Neural progenitor cell (in vitro differentiated cells): Measurements from ENCODE around the gene FAM221B.

Experiments used
- EZH2 ChIP-seq: fragments of 200-600 bp; sonication (generic); IDR thresholded peaks from 2 replicates; pipeline ENCODE4 v1.6.1; 2017; ENCODE audit warnings: antibody characterized with exemption, mild to moderate bottlenecking, moderate library complexity
- EZH2phosphoT487 ChIP-seq: fragments of 200-600 bp; sonication (generic); IDR thresholded peaks from 2 replicates; pipeline ENCODE4 v1.6.1; 2017; ENCODE audit warnings: antibody characterized with exemption
- TF ChIP-seq, protein P1 (sequence below): fragments of 200-600 bp; sonication (generic); IDR thresholded peaks from 2 replicates; pipeline ENCODE4 v1.5.1; 2017; ENCODE audit warnings: antibody characterized with exemption, mild to moderate bottlenecking

DNA sequence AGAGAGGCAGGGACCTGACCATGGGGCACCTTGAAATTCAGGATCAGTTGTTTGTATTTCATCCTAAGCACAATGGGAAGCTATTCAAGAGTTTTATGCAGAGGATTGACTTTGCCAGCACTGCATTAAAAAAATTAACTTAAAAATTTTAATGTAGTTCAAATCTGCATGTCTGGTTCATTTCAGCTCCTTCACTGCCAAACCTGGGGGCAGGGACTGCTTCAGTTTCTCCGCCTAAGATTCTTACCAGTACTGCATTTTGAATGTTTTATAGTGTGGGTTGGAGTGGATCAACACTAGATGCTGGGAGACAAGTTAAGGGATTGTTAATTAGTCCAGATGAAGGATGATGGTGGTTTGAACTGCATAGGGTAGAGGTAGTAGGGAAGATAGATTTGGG lies 58.8 kb downstream of the FAM221B start:
- TF ChIP-seq, protein P1, sequence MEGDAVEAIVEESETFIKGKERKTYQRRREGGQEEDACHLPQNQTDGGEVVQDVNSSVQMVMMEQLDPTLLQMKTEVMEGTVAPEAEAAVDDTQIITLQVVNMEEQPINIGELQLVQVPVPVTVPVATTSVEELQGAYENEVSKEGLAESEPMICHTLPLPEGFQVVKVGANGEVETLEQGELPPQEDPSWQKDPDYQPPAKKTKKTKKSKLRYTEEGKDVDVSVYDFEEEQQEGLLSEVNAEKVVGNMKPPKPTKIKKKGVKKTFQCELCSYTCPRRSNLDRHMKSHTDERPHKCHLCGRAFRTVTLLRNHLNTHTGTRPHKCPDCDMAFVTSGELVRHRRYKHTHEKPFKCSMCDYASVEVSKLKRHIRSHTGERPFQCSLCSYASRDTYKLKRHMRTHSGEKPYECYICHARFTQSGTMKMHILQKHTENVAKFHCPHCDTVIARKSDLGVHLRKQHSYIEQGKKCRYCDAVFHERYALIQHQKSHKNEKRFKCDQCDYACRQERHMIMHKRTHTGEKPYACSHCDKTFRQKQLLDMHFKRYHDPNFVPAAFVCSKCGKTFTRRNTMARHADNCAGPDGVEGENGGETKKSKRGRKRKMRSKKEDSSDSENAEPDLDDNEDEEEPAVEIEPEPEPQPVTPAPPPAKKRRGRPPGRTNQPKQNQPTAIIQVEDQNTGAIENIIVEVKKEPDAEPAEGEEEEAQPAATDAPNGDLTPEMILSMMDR, result no peak
- TF ChIP-seq EZH2, result no peak
- TF ChIP-seq EZH2phosphoT487, result no peak
